Mesendoderm (in vitro differentiated cells): ENCODE measurements around the gene PDHX.

ENCODE experiments used
- DNase-seq: peaks from one replicate; pipeline ENCODE4 v3.0.0; 2013
- H2AK5ac ChIP-seq: 2 replicates; pipeline ENCODE4 v1.6.1; 2013; ENCODE audit warnings: low read length, inconsistent platforms
- H2BK120ac ChIP-seq: 2 replicates; pipeline ENCODE4 v1.6.1; 2013; ENCODE audit warnings: low read depth, mild to moderate bottlenecking, low read length, moderate library complexity, mixed read lengths
- H2BK15ac ChIP-seq: replicated peaks from 2 replicates; pipeline ENCODE4 v1.6.1; 2013; ENCODE audit warnings: low read depth, mild to moderate bottlenecking, moderate library complexity
- H2BK5ac ChIP-seq: 2 replicates; pipeline ENCODE4 v1.6.1; 2013; ENCODE audit warnings: low read length, inconsistent platforms
- H3K18ac ChIP-seq: 2 replicates; pipeline ENCODE4 v1.6.1; 2013; ENCODE audit warnings: mild to moderate bottlenecking, low read length, mixed read lengths
- H3K23ac ChIP-seq: one replicate; pipeline ENCODE4 v1.6.1; 2013; ENCODE audit warnings: low read length
- H3K27ac ChIP-seq: 2 replicates; pipeline ENCODE4 v1.5.1; 2013; ENCODE audit warnings: low read depth, mild to moderate bottlenecking, inconsistent platforms, low read length, moderate library complexity
- H3K27me3 ChIP-seq: 2 replicates; pipeline ENCODE4 v1.6.1; 2013; ENCODE audit warnings: low read length, control low read depth, mild to moderate bottlenecking, inconsistent platforms; ENCODE audit not compliant: insufficient read depth, poor library complexity
- H3K36me3 ChIP-seq: 2 replicates; pipeline ENCODE4 v1.6.1; 2013; ENCODE audit warnings: low read length, inconsistent platforms; ENCODE audit not compliant: control insufficient read depth, insufficient read depth
- H3K4ac ChIP-seq: one replicate; pipeline ENCODE4 v1.6.1; 2013; ENCODE audit warnings: low read depth, mild to moderate bottlenecking, low read length, moderate library complexity
- H3K4me1 ChIP-seq: 2 replicates; pipeline ENCODE4 v1.6.1; 2013; ENCODE audit warnings: low read depth, low read length, inconsistent platforms; ENCODE audit not compliant: control insufficient read depth
- H3K4me2 ChIP-seq: 2 replicates; pipeline ENCODE4 v1.6.1; 2013; ENCODE audit warnings: low read length
- H3K4me3 ChIP-seq: 2 replicates; pipeline ENCODE4 v1.5.1; 2013; ENCODE audit warnings: mild to moderate bottlenecking, low read length
- H3K56ac ChIP-seq: one replicate; pipeline ENCODE4 v1.6.1; 2013; ENCODE audit warnings: low read length
- H3K79me1 ChIP-seq: 2 replicates; pipeline ENCODE4 v1.6.1; 2013; ENCODE audit warnings: low read length, inconsistent platforms
- H3K79me2 ChIP-seq: 2 replicates; pipeline ENCODE4 v1.6.1; 2013; ENCODE audit warnings: mild to moderate bottlenecking, low read length; ENCODE audit not compliant: control insufficient read depth, insufficient read depth
- H3K9ac ChIP-seq: 2 replicates; pipeline ENCODE4 v1.6.1; 2013; ENCODE audit warnings: low read length, inconsistent platforms
- H4K5ac ChIP-seq: one replicate; pipeline ENCODE4 v1.6.1; 2013; ENCODE audit warnings: low read length
- H4K8ac ChIP-seq: one replicate; pipeline ENCODE4 v1.6.1; 2013; ENCODE audit warnings: low read depth, mild to moderate bottlenecking, control low read depth, low read length, moderate library complexity
- WGBS: extraction: QIAGEN DNeasy Blood & Tissue Kit; methylation state at CpG from one replicate; pipeline ENCODE4 v1.1.7; 2013; ENCODE audit warnings: low lambda C conversion rate, missing lambda C conversion rate; ENCODE audit not compliant: insufficient coverage; ENCODE audit errors: extremely low coverage; 5-methylcytosine and 5-hydroxymethylcytosine counted together

The PDHX gene

GRCh38 chr11:34963351-34963750 lies 46.9 kb downstream of the PDHX start:
- Histone ChIP-seq H2BK15ac (no peak overlapping the region), H3K4me3 (no peak overlapping the region), H3K36me3 (no peaks in the 10 kb centered on the region), H3K79me2 (no peaks in the 10 kb centered on the region), H3K56ac (no peak overlapping the region), H2BK120ac (no peak overlapping the region), H3K23ac (no peak overlapping the region), H3K9ac (no peak overlapping the region), H3K27ac (no peak overlapping the region), H2BK5ac (no peak overlapping the region), H3K4me2 (no peak overlapping the region), H4K8ac (no peak overlapping the region), H3K4me1 (no peaks in the 10 kb centered on the region), H3K18ac (no peak overlapping the region), H2AK5ac (no peak overlapping the region), H4K5ac (no peak overlapping the region), H3K79me1 (no peaks in the 10 kb centered on the region), H3K4ac (no peak overlapping the region), H3K27me3 (no peaks in the 10 kb centered on the region)
- no CpG with 5 or more reads among the region's 5 CpGs for WGBS
- no peak for DNase-seq

- Histone ChIP-seq H3K18ac (no peak overlapping the region), H3K4me3 (no peak overlapping the region), H2BK5ac (no peak overlapping the region), H3K79me1 (no peaks in the 10 kb centered on the region), H3K4me1 (no peaks in the 10 kb centered on the region), H3K56ac (no peak overlapping the region), H2AK5ac (no peak overlapping the region), H2BK120ac (no peak overlapping the region), H3K27me3 (no peaks in the 10 kb centered on the region), H3K36me3 (no peaks in the 10 kb centered on the region), H3K23ac (no peak overlapping the region), H3K27ac (no peak overlapping the region), H3K79me2 (no peaks in the 10 kb centered on the region), H4K8ac (no peak overlapping the region), H3K4ac (no peak overlapping the region), H3K9ac (no peak overlapping the region), H3K4me2 (no peak overlapping the region), H4K5ac (no peak overlapping the region), H2BK15ac (no peak overlapping the region)
- WGBS: no CpG with 5 or more reads among the region's 3 CpGs
- no peak for DNase-seq
Observed at GRCh38 chr11:34964610-34965331, 48.4 kb downstream of the PDHX start.

- no CpG with 5 or more reads among the region's 4 CpGs for WGBS
- H3K36me3 ChIP-seq: no peaks in the 10 kb centered on the region
Observed at GRCh38 chr11:34968862-34969261, 52.4 kb downstream of the PDHX start.

GRCh38 chr11:34970033-34970432 lies 53.6 kb downstream of the PDHX start:
- Histone ChIP-seq H2BK5ac (no peak overlapping the region), H3K18ac (no peak overlapping the region), H3K23ac (no peak overlapping the region), H3K56ac (no peak overlapping the region), H3K4me3 (no peak overlapping the region), H3K4ac (no peak overlapping the region), H3K9ac (no peak overlapping the region), H3K4me1 (no peaks in the 10 kb centered on the region), H2BK120ac (no peak overlapping the region), H3K79me2 (no peaks in the 10 kb centered on the region), H3K36me3 (no peaks in the 10 kb centered on the region), H3K4me2 (no peak overlapping the region), H3K27ac (no peak overlapping the region), H2AK5ac (no peak overlapping the region), H3K79me1 (no peaks in the 10 kb centered on the region), H4K8ac (no peak overlapping the region), H3K27me3 (no peaks in the 10 kb centered on the region), H2BK15ac (no peak overlapping the region), H4K5ac (no peak overlapping the region)
- WGBS: no CpG with 5 or more reads among the region's 3 CpGs
- no peak for DNase-seq

More at GRCh38 chr11:34968862-34969261, 52.4 kb downstream of the PDHX start:
- Histone ChIP-seq H3K4ac (no peak overlapping the region), H3K79me1 (no peaks in the 10 kb centered on the region), H3K4me2 (no peak overlapping the region), H4K5ac (no peak overlapping the region), H2AK5ac (no peak overlapping the region), H3K27ac (no peak overlapping the region), H3K27me3 (no peaks in the 10 kb centered on the region), H3K23ac (no peak overlapping the region), H3K79me2 (no peaks in the 10 kb centered on the region), H3K56ac (no peak overlapping the region), H3K9ac (no peak overlapping the region), H2BK5ac (no peak overlapping the region), H2BK15ac (no peak overlapping the region), H3K4me1 (no peaks in the 10 kb centered on the region), H4K8ac (no peak overlapping the region), H3K18ac (no peak overlapping the region), H3K4me3 (no peak overlapping the region), H2BK120ac (no peak overlapping the region)
- DNase-seq: no peak

GRCh38 chr11:34970480-34970879 lies 54.1 kb downstream of the PDHX start:
- Histone ChIP-seq H3K4me1 (no peaks in the 10 kb centered on the region), H3K4me3 (no peak overlapping the region), H4K5ac (no peak overlapping the region), H3K18ac (no peak overlapping the region), H3K9ac (no peak overlapping the region), H3K23ac (no peak overlapping the region), H2BK5ac (no peak overlapping the region), H2AK5ac (no peak overlapping the region), H3K4me2 (no peak overlapping the region), H3K56ac (no peak overlapping the region), H3K4ac (no peak overlapping the region), H2BK15ac (no peak overlapping the region), H3K27ac (no peak overlapping the region), H4K8ac (no peak overlapping the region), H3K27me3 (no peaks in the 10 kb centered on the region), H3K79me2 (no peaks in the 10 kb centered on the region), H3K79me1 (no peaks in the 10 kb centered on the region), H2BK120ac (no peak overlapping the region), H3K36me3 (no peaks in the 10 kb centered on the region)
- DNase-seq: no peak

- Histone ChIP-seq H3K23ac (no peak overlapping the region), H3K4me2 (no peak overlapping the region), H2AK5ac (no peak overlapping the region), H2BK120ac (no peak overlapping the region), H3K79me1 (no peaks in the 10 kb centered on the region), H3K4me3 (no peak overlapping the region), H3K56ac (no peak overlapping the region), H3K79me2 (no peaks in the 10 kb centered on the region), H3K4ac (no peak overlapping the region), H3K27ac (no peak overlapping the region), H4K8ac (no peak overlapping the region), H3K9ac (no peak overlapping the region), H2BK15ac (no peak overlapping the region), H4K5ac (no peak overlapping the region), H3K18ac (no peak overlapping the region), H2BK5ac (no peak overlapping the region), H3K4me1 (no peaks in the 10 kb centered on the region), H3K27me3 (no peaks in the 10 kb centered on the region), H3K36me3 (no peaks in the 10 kb centered on the region)
- DNase-seq: no peak
- WGBS: no CpG with 5 or more reads among the region's 1 CpG
Observed at GRCh38 chr11:34971928-34972327, 55.5 kb downstream of the PDHX start.
